ENCODE data around the gene MCRIP1. TPM values are rescaled to one million over a fixed set of nuclear protein-coding genes. Genes with fewer than 3 reads are reported as not detected.

The MCRIP1 gene
- total RNA-seq, 2 experiments from 2014 or later, result 55.1 to 56.5 TPM

DNA sequence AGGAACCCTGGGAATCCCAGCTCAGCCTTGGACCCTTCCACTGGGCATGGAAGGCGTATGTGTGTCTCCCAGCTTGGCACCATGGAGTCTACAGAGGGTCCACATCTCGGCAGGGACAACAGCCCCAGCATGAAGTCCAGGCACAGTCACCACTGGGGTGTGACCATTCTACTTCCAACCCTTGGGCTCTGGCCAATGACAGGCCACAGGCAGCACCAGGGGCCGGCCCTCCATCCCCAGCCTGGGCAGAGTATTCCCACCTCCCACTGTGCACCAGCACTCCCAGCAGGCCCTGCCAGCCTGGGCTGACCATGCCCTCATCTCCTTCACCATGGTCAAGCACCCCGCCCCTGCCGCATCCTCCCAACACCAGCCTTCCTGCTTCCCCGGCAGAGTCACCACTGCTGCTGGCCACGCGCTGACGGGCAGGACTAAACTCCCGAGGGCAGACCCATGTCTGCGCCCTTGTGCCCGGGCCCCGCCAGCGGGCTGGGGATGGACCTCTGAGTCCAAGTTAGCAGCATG, 11.3 kb upstream of the MCRIP1 start:
- DNase-seq (no peak), ATAC-seq (no peak)
- ChIA-PET POLR2A (interaction anchor here (2.7 to 5.7 kb wide), 3 partner anchors 9 to 15 kb away, joined by 8 to 35 read pairs (median 17); partner anchors contain the start of gene MCRIP1), CTCF (no interaction called here)
- Mint-ChIP-seq H3K4me1 (ENCODE audit: low read depth) (no peaks in the 10 kb centered on the region), H3K36me3 (ENCODE audit: low read depth) (peaks cover 25% of the 10 kb centered on the region), H3K4me3 (no peak overlapping the region), H3K9me3 (no peaks in the 10 kb centered on the region), H3K27ac (no peak overlapping the region), H3K27me3 (no peaks in the 10 kb centered on the region)
- intact Hi-C loops (cut with micrococcal nuclease), result no loop called here
- TF ChIP-seq, protein P1, sequence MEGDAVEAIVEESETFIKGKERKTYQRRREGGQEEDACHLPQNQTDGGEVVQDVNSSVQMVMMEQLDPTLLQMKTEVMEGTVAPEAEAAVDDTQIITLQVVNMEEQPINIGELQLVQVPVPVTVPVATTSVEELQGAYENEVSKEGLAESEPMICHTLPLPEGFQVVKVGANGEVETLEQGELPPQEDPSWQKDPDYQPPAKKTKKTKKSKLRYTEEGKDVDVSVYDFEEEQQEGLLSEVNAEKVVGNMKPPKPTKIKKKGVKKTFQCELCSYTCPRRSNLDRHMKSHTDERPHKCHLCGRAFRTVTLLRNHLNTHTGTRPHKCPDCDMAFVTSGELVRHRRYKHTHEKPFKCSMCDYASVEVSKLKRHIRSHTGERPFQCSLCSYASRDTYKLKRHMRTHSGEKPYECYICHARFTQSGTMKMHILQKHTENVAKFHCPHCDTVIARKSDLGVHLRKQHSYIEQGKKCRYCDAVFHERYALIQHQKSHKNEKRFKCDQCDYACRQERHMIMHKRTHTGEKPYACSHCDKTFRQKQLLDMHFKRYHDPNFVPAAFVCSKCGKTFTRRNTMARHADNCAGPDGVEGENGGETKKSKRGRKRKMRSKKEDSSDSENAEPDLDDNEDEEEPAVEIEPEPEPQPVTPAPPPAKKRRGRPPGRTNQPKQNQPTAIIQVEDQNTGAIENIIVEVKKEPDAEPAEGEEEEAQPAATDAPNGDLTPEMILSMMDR (IDR thresholded peaks at IDR 0.05), result no peak

DNA sequence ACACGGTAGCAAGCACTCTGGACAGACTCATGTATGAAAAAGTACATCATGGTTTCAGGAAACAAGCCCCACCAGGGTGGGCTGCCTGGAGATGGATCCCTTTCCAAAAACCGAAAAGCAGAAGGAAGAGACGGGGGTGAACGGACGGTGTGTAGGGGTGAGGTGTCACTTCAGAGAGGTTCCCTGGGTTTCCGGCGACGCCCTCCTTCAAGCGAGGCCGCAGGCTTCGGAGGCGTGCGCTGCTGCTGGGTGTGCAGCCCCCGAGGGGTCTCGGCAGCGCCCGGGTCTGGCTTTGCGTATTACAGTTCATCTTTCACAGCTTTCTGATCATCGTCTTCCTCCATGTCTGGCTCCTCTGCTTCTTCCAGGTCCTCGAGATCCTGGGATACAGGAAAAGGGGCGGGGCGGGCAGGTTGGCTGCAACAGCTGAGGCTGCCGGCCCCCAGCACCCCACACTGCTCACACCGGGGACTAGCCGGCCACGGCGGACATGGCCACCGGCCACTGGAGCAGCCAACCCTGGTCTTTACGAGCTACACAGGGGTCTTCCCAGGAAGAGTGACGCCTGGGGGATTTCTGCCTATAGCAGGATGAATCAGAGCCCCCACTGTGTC, 10.7 kb upstream of the MCRIP1 start:
- ATAC-seq, result no peak
- TF ChIP-seq, protein P1 (IDR thresholded peaks at IDR 0.05), result no peak
- Mint-ChIP-seq H3K9me3 (no peaks in the 10 kb centered on the region), H3K4me3 (no peak overlapping the region), H3K27me3 (no peaks in the 10 kb centered on the region), H3K36me3 (ENCODE audit: low read depth) (peaks cover 25% of the 10 kb centered on the region), H3K27ac (no peak overlapping the region), H3K4me1 (ENCODE audit: low read depth) (no peaks in the 10 kb centered on the region)
- POLR2A ChIA-PET, result interaction anchor here (2.7 to 5.7 kb wide), 3 partner anchors 10 to 15 kb away, joined by 8 to 35 read pairs (median 17); partner anchors contain the start of gene MCRIP1
- CTCF ChIA-PET, result no interaction called here
- DNase-seq, result no peak
- intact Hi-C loops (cut with micrococcal nuclease), result no loop called here

DNA sequence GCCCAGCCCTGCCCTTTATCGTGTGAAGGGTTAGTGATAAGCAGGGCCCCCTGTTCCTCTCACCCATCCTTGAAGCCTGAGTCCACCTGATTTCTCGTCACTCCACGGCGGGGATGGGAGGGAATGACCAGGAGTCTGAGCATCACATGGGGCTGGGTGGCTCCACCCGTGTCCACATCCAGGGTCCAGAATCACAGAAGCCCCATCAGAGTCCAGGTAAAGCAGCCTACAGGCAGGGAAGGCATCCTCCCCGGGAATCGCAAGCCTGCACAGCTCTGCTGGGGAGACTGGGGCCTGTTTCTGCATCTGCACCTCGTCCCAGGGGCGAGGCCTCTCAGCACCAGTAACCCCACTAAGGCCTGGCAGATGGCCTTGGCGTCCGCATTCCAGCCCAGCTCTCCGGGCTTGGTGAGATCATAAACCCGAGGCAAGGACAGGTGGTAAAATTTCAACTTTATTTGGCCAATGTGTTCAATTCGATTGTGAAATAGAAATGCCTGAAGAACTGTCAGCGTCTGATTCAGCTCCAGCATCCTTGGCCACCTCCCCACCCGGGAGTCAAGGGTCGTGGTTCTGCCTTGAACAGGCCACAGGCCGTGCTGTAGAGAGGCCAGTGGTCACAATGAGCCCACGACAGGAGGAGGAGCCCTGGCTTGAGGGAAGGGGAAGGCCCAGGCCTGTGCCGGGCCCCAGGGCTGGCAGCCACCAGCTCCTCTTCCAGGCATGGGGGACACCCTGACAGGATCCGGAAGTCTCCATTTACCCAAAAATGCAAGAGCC, 9.8 kb upstream of the MCRIP1 start:
- ATAC-seq, result no peak
- no peaks in the 10 kb centered on the region for H3K9me3 Mint-ChIP-seq
- TF ChIP-seq, protein P1 (IDR thresholded peaks at IDR 0.05), result no peak
- POLR2A ChIA-PET, result interaction anchor here (0.8 to 5.7 kb wide), 9 partner anchors 9 to 163 kb away, joined by 3 to 35 read pairs (median 5); partner anchors contain the start of gene MCRIP1
- H3K27ac Mint-ChIP-seq, result no peak overlapping the region
- no peak overlapping the region for H3K4me3 Mint-ChIP-seq
- no peak for DNase-seq
- H3K27me3 Mint-ChIP-seq, result no peaks in the 10 kb centered on the region
- CTCF ChIA-PET, result no interaction called here
- H3K4me1 Mint-ChIP-seq (ENCODE audit: low read depth), result no peaks in the 10 kb centered on the region
- peaks cover 25% of the 10 kb centered on the region for H3K36me3 Mint-ChIP-seq (ENCODE audit: low read depth)
- intact Hi-C loops (cut with micrococcal nuclease), result no loop called here

DNA sequence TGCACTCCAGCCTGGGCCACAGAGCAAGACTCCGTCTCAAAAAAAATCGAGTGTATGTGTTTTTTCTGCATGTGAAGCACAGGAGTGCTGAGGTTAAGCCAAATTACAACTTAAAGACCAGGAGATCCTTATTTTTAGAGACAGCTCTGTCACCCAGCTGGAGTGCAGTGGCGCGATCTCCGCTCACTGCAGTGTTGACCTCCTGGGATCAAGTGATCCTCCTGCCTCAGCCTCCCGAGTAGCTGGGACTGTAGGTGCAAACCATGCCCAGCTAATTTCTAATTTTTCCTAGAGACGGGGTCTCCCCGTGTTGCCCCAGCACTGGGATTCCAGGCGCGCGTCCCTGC, 9.3 kb upstream of the MCRIP1 start:
- POLR2A ChIA-PET, result interaction anchor here (0.8 to 5.7 kb wide), 8 partner anchors 8 to 163 kb away, joined by 3 to 35 read pairs (median 4); partner anchors contain the start of gene MCRIP1
- Mint-ChIP-seq H3K27me3 (no peaks in the 10 kb centered on the region), H3K36me3 (ENCODE audit: low read depth) (peaks cover 25% of the 10 kb centered on the region), H3K9me3 (no peaks in the 10 kb centered on the region), H3K4me1 (ENCODE audit: low read depth) (no peaks in the 10 kb centered on the region), H3K4me3 (no peak overlapping the region), H3K27ac (no peak overlapping the region)
- ATAC-seq (no peak), DNase-seq (no peak)
- TF ChIP-seq, protein P1 (IDR thresholded peaks at IDR 0.05), result no peak
- intact Hi-C loops (cut with micrococcal nuclease), result no loop called here
- CTCF ChIA-PET, result no interaction called here

DNA sequence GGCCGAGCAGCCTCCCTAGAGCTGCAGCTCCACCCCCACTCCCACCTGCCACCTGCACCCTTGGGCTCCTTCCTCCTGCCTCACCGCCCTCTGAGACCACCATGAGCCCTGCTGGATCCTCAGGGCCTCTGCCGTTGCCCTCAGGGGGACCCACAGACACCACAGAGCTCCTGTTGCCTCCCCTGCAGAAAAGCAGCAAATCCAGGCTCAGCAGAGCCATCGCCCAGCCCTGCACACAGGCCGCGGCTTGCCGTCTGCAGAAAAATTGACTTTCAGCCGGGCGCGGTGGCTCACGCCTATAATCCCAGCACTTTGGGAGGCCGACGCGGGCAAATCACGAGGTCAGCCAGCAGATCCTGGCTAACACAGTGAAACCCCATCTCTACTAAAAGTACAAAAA, 8.8 kb upstream of the MCRIP1 start:
- DNase-seq (no peak), ATAC-seq (no peak)
- Mint-ChIP-seq H3K4me3 (no peak overlapping the region), H3K36me3 (ENCODE audit: low read depth) (peaks cover 21% of the 10 kb centered on the region), H3K4me1 (ENCODE audit: low read depth) (no peaks in the 10 kb centered on the region), H3K27me3 (no peaks in the 10 kb centered on the region), H3K9me3 (no peaks in the 10 kb centered on the region), H3K27ac (no peak overlapping the region)
- ChIA-PET POLR2A (interaction anchor here (0.8 to 5.7 kb wide), 9 partner anchors 8 to 107 kb away, joined by 3 to 35 read pairs (median 3); partner anchors contain the start of gene MCRIP1), CTCF (no interaction called here)
- TF ChIP-seq, protein P1 (IDR thresholded peaks at IDR 0.05), result no peak
- intact Hi-C loops (cut with micrococcal nuclease), result no loop called here

Measured in activated CD8-positive, alpha-beta T cell treated with anti-CD3 and anti-CD28 coated beads for 36 hours (primary cell).